ENCODE data around the gene LTF. TPM values are rescaled to one million over a fixed set of nuclear protein-coding genes. Genes with fewer than 3 reads are reported as not detected.
"Not testable (repeated sequence)": the region's sequence is repeated elsewhere in the genome, so short reads cannot be mapped to it uniquely, and the experiment has no call there.

LTF gene
- total and polyA plus RNA-seq, 5 donors: 0.71 to 5.5 (median 2.1) TPM

DNA sequence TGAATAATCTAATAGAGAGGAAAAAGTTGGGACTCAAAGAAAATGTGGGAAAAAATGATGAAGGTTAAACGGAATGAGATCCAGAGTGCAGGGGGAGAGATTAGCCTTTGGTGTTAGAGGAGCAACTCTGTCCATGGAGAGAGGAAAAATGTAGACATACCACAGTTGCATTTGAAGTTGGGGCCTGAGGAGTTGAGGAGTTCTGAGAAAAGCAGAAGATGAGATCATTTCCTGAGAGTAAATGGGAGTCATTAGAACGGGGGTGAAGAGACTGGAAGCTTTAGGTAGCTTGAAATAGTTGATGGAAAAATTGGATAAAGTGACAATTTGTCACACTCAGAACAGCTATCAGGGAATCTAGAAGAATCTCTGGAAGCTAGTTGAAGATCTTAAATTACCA is 65.1 kb downstream of the LTF start:
- Histone ChIP-seq H3K4me3 (ENCODE audit: low read length) (no peak overlapping the region), H3K9me3 (ENCODE audit: control insufficient read depth, low read length) (no peaks in the 10 kb centered on the region), H3K27me3 (ENCODE audit: control insufficient read depth, insufficient read depth) (no peaks in the 10 kb centered on the region), H3K4me1 (ENCODE audit: control insufficient read depth, insufficient read depth, low read length) (no peaks in the 10 kb centered on the region), H3K27ac (ENCODE audit: low read length) (no peak overlapping the region)
- no peak for ATAC-seq
- DNase-seq: no peak
- 40% methylated on average over 2 of the region's 2 CpGs for WGBS
- intact Hi-C loops (cut with DNase I): no loop called here

- no peak overlapping the region for H3K27ac ChIP-seq (ENCODE audit: low read length)
Observed at GRCh38 chr3:46399098-46399497, 65.6 kb downstream of the LTF start.

GRCh38 chr3:46398186-46398955 is 66.3 kb downstream of the LTF start:
- Histone ChIP-seq H3K4me1 (ENCODE audit: control insufficient read depth, insufficient read depth, low read length) (peaks cover 2% of the 10 kb centered on the region), H3K4me3 (ENCODE audit: low read length) (no peak overlapping the region), H3K27ac (ENCODE audit: low read length) (no peak overlapping the region), H3K9me3 (ENCODE audit: control insufficient read depth, low read length) (no peaks in the 10 kb centered on the region), H3K27me3 (ENCODE audit: control insufficient read depth, insufficient read depth) (no peaks in the 10 kb centered on the region)
- DNase-seq (no peak), ATAC-seq (no peak)
- intact Hi-C loops (cut with DNase I): no loop called here
- 92% methylated on average over 6 of the region's 6 CpGs for WGBS

More at GRCh38 chr3:46399098-46399497, 65.6 kb downstream of the LTF start:
- Histone ChIP-seq H3K27me3 (ENCODE audit: control insufficient read depth, insufficient read depth) (no peaks in the 10 kb centered on the region), H3K4me3 (ENCODE audit: low read length) (no peak overlapping the region), H3K9me3 (ENCODE audit: control insufficient read depth, low read length) (no peaks in the 10 kb centered on the region), H3K4me1 (ENCODE audit: control insufficient read depth, insufficient read depth, low read length) (no peaks in the 10 kb centered on the region)
- no peak for DNase-seq
- 57% methylated on average over 2 of the region's 2 CpGs for WGBS
- intact Hi-C loops (cut with DNase I): no loop called here
- ATAC-seq: no peak

- Histone ChIP-seq H3K9me3 (ENCODE audit: control insufficient read depth, low read length) (no peaks in the 10 kb centered on the region), H3K27me3 (ENCODE audit: control insufficient read depth, insufficient read depth) (no peaks in the 10 kb centered on the region), H3K4me1 (ENCODE audit: control insufficient read depth, insufficient read depth, low read length) (peaks cover 2% of the 10 kb centered on the region), H3K27ac (ENCODE audit: low read length) (no peak overlapping the region), H3K4me3 (ENCODE audit: low read length) (no peak overlapping the region)
- DNase-seq (no peak), ATAC-seq (no peak)
- intact Hi-C loops (cut with DNase I): no loop called here
- WGBS: 85% methylated on average over 7 of the region's 7 CpGs
Observed at GRCh38 chr3:46397111-46397510, 67.6 kb downstream of the LTF start.

DNA sequence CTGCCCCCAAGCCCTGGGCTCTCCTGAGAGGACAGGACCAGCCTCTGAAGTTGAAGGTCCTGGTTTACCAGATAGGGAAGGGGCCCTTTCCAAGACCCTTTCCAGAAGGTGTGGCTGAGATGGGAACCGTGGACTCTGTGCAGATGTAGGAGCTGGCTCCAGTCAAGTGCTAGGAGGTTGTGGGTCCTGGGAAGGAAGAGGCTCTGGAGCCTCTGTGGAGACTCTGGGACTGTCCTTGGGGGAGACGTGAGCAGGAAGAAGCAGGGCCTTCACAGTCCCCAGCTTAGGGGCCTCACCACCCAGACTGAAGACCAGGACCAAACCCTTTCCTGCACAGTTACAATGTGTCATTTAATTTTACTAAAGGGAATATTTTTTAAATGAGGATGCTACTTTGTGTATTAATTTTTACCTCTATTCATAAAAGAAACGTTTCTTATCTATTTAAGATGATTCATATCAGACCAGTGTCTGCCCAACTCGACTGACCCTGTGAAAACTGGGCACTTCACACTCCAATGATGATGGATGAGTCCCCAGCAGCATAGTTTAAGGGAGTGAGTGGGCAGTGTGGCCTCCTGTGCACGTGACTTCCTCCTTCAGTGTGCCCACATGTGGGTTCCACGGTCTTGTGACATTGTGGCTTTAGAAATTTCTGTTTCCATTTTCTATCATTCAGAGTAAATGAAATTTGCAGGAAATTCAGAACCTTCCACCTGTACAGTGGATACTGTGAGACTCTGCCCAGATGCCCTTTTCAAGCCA is 68.8 kb downstream of the LTF start:
- ATAC-seq: no peak
- 62% methylated on average over 6 of the region's 6 CpGs for WGBS
- intact Hi-C loops (cut with DNase I): no loop called here

GRCh38 chr3:46395210-46395661 is 69.5 kb downstream of the LTF start:
- Histone ChIP-seq H3K9me3 (ENCODE audit: control insufficient read depth, low read length) (no peaks in the 10 kb centered on the region), H3K4me1 (ENCODE audit: control insufficient read depth, insufficient read depth, low read length) (peaks cover 2% of the 10 kb centered on the region), H3K4me3 (ENCODE audit: low read length) (no peak overlapping the region), H3K27me3 (ENCODE audit: control insufficient read depth, insufficient read depth) (no peaks in the 10 kb centered on the region), H3K27ac (ENCODE audit: low read length) (no peak overlapping the region)
- WGBS: 47% methylated on average over 6 of the region's 6 CpGs
- DNase-seq (no peak), ATAC-seq (no peak)
- intact Hi-C loops (cut with DNase I): no loop called here

More for the DNA sequence above, 68.8 kb downstream of the LTF start:
- H3K27ac ChIP-seq (ENCODE audit: low read length): no peak overlapping the region
- H3K27me3 ChIP-seq (ENCODE audit: control insufficient read depth, insufficient read depth): no peaks in the 10 kb centered on the region
- H3K9me3 ChIP-seq (ENCODE audit: control insufficient read depth, low read length): no peaks in the 10 kb centered on the region
- no peak for DNase-seq
- H3K4me3 ChIP-seq (ENCODE audit: low read length): no peak overlapping the region
- H3K4me1 ChIP-seq (ENCODE audit: control insufficient read depth, insufficient read depth, low read length): peaks cover 2% of the 10 kb centered on the region

DNA sequence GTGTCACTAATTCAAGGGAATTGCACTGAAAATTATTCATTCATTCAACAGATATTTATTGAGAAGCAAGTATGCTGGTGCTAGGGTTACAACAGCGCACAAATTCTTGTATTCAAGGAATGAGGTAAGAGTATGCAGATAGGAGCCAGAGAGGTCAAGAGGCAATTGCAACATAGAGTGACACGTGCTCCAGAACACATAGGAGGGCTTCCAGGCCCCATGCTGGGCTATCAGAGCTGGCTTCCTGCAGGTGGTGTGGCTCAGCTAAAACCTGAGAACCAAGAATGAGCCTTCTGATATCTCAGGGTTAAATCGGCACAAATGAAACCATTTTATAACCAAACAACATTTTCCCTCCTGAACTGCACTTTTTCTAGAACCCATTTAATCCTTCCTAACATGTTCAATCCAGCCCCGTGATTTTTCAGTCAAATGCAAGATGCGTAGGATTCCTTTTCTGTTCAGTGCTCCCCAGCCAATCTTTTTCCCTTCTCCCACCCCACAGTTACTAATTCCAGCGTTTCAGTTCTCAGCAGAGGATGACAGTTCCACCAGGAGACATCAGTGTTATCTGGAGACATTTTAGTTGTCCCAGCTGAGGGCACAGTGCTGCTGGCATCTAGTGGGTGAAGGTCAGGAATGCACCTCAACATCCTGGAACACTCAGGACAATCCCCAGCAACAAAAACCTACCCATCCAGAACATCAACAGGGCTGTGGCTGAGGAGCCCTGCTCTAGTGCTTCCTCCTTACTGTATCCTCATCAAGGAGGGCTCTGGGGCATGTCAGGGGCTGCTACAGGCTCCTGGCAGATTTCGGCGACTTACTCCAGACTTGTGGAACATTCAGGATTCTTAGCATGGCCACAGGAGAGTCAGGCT is 70.9 kb downstream of the LTF start:
- peaks cover 2% of the 10 kb centered on the region for H3K4me1 ChIP-seq (ENCODE audit: control insufficient read depth, insufficient read depth, low read length)
- no peaks in the 10 kb centered on the region for H3K27me3 ChIP-seq (ENCODE audit: control insufficient read depth, insufficient read depth)
- no peak for DNase-seq
- peak; percentile 67 to 69 for ATAC-seq
- 68% methylated on average over 8 of the region's 8 CpGs for WGBS
- intact Hi-C loops (cut with DNase I): no loop called here
- H3K4me3 ChIP-seq (ENCODE audit: low read length): no peak overlapping the region
- no peaks in the 10 kb centered on the region for H3K9me3 ChIP-seq (ENCODE audit: control insufficient read depth, low read length)
- H3K27ac ChIP-seq (ENCODE audit: low read length): no peak overlapping the region

DNA sequence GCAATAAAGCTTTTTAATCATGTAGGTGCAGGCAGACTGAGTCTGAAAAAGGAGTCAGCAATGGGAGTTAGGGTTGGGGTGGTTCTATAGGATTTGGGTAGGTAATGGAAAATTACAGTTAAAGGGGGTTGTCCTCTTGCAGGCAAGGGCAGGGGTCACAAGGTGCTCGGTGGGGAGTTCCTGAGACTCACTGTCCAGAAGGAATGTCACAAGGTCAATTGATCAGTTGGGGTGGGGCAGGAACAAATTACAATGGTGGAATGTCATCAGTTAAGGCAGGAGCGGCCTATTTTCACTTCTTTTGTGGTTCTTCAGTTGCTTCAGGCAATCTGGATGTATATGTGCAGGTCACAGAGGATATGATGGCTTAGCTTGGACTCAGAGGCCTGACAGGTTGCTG is 71.7 kb downstream of the LTF start:
- 84% methylated on average over 2 of the region's 2 CpGs for WGBS
- intact Hi-C loops (cut with DNase I): no loop called here

DNA sequence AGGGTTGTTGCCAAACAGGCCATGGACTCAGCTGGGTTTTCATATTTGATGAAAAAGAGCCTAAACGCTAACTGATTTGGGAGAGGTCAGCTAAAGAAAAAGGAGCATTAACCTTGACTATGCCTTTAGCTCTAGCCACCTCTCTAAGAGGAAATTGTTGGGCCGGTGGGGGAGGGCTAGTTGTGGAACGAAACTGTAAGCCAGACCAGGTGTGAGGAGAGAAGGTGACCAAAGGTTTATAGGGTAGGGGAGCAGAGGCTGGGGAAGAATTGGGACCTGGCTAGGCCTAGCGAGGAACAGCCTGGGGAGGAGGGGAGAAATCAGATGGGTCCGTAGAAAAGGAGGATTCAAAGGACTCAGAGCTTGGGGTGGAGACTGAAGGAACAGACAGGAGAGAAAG is 73.2 kb downstream of the LTF start:
- H3K27ac ChIP-seq (ENCODE audit: low read length); H3K4me3 ChIP-seq (ENCODE audit: low read length); ATAC-seq; H3K27me3 ChIP-seq (ENCODE audit: control insufficient read depth, insufficient read depth); intact Hi-C loops (cut with DNase I); H3K4me1 ChIP-seq (ENCODE audit: control insufficient read depth, insufficient read depth, low read length); H3K9me3 ChIP-seq (ENCODE audit: control insufficient read depth, low read length); DNase-seq: not testable (repeated sequence)
- WGBS: 93% methylated on average over 5 of the region's 5 CpGs

More for the DNA sequence above, 71.7 kb downstream of the LTF start:
- DNase-seq: no peak
- ATAC-seq: no peak
- Histone ChIP-seq H3K4me3 (ENCODE audit: low read length) (no peak overlapping the region), H3K27me3 (ENCODE audit: control insufficient read depth, insufficient read depth) (no peaks in the 10 kb centered on the region), H3K9me3 (ENCODE audit: control insufficient read depth, low read length) (no peaks in the 10 kb centered on the region), H3K27ac (ENCODE audit: low read length) (no peak overlapping the region), H3K4me1 (ENCODE audit: control insufficient read depth, insufficient read depth, low read length) (peaks cover 2% of the 10 kb centered on the region)

GRCh38 chr3:46389306-46389705 is 75.4 kb downstream of the LTF start:
- Histone ChIP-seq H3K27ac (ENCODE audit: low read length) (no peak overlapping the region), H3K9me3 (ENCODE audit: control insufficient read depth, low read length) (no peaks in the 10 kb centered on the region), H3K4me3 (ENCODE audit: low read length) (no peak overlapping the region), H3K4me1 (ENCODE audit: control insufficient read depth, insufficient read depth, low read length) (peaks cover 2% of the 10 kb centered on the region), H3K27me3 (ENCODE audit: control insufficient read depth, insufficient read depth) (no peaks in the 10 kb centered on the region)
- intact Hi-C loops (cut with DNase I): no loop called here
- ATAC-seq (no peak), DNase-seq (no peak)
- WGBS: 63% methylated on average over 6 of the region's 6 CpGs

Data from right cardiac atrium (tissue), 5 donors.